Posterior vena cava (tissue), 2 donors: Measurements from ENCODE around the gene KRT31. TPM values are rescaled to one million over a fixed set of nuclear protein-coding genes. Genes with fewer than 3 reads are reported as not detected.
"Not testable (repeated sequence)": the region's sequence is repeated elsewhere in the genome, so short reads cannot be mapped to it uniquely, and the experiment has no call there.

Source experiments
- DNase-seq: peaks from one replicate; pipeline ENCODE4 v3.0.0-alpha.2; 2020; ENCODE audit warnings: low spot score
- intact Hi-C, 2 donors: fragments of 100-400 bp; cut with DNase I; formaldehyde crosslinking; loops; one replicate each; pipeline versions ENCODE4 v1.14.1 to v1.14.2; 2022 to 2023
- total RNA-seq, 2 donors: library from RNA; stranded (reverse); fragmentation: NEBNext Ultra II Directional; extraction: Animal tissue kit (Norgen Biotek cat#: 25700); gene quantifications; one replicate each; pipeline ENCODE4 v1.2.1, GENCODE V29; 2021
- donor health status: DM: yes; HTN: yes; CAD: no.
- donor health status: DM: yes; HTN: yes; CAD: no.

The KRT31 gene
- total RNA-seq, 2 donors from 2014 or later = not detected

- no peak for DNase-seq
- intact Hi-C loops = no loop called here
These were observed 3.6 kb downstream of the KRT31 start for GRCh38 chr17:41393826-41394225.

- DNase-seq = no peak
- intact Hi-C loops = no loop called here
These were observed 4.1 kb downstream of the KRT31 start for GRCh38 chr17:41393294-41393693.

- no peak for DNase-seq
- intact Hi-C loops = no loop called here
These were observed 5.1 kb downstream of the KRT31 start for GRCh38 chr17:41392278-41392677.

- no peak for DNase-seq
- intact Hi-C loops = no loop called here
These were observed 5.9 kb downstream of the KRT31 start for GRCh38 chr17:41391535-41391934.

- DNase-seq = no peak
- intact Hi-C loops = no loop called here
These were observed 6.9 kb downstream of the KRT31 start for GRCh38 chr17:41390411-41390938.

GRCh38 chr17:41387670-41388069, 9.7 kb downstream of the KRT31 start:
- intact Hi-C loops = no loop called here
- no peak for DNase-seq

DNA sequence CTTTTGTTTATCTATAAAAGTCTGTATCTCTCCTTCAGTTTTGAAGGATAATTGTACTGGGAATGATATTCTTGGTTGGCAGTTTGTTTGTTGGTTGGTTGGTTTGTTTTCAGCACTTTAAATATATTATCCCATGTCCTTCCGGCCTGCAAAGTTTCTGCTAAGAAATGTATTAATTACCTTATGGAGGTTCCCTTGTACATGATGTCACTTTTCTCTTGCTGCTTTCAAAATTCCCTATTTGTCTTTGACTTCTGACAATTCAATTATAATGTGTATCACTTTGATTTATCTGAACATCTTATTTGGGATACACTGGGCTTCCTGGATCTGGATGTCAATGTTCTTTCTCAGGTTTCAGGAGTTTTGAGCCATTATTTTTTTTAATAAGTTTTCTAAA, 11.2 kb downstream of the KRT31 start:
- DNase-seq = no peak
- intact Hi-C loops = no loop called here

GRCh38 chr17:41383690-41384089, 13.7 kb downstream of the KRT31 start:
- no peak for DNase-seq

DNA sequence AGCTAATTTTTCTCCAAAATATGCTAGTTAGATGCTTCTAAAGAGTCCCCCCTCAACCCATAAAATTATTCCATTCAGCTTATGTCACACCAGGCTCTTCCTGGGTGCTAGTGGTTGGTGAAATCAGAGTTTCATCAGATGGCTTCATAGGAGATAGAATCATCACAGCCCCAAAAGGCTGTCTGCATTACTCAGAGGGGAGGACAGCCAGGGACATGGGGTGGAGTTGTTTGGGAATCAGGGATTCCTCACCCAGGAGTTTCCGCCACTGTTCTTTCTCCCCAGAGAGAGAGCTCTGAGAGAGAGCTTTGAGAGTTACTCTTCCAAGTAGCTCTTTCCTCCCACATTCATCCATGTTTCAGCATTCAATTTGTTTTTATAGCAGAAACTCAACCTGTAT, 15.0 kb downstream of the KRT31 start:
- DNase-seq = no peak
- intact Hi-C loops = no loop called here

More at GRCh38 chr17:41383690-41384089, 13.7 kb downstream of the KRT31 start:
- intact Hi-C loops = no loop called here

- intact Hi-C loops, DNase-seq: not testable (repeated sequence)
These were observed 15.5 kb downstream of the KRT31 start, which contains the start of gene KRT34 for GRCh38 chr17:41381943-41382342. Gene KRT34 (minus strand): TSS chr17:41382306. CDS start chr17:41382246, 60 bp downstream.

GRCh38 chr17:41380091-41380490, 17.3 kb downstream of the KRT31 start:
- DNase-seq, intact Hi-C loops: not testable (repeated sequence)

GRCh38 chr17:41377546-41377945, 19.9 kb downstream of the KRT31 start:
- intact Hi-C loops = no loop called here
- DNase-seq = no peak

GRCh38 chr17:41369713-41370112, 27.7 kb downstream of the KRT31 start, which contains the start of gene KRT33B:
Gene KRT33B (minus strand): TSS chr17:41369813. CDS start chr17:41369750, 63 bp downstream.
- DNase-seq = no peak
- intact Hi-C loops = no loop called here

DNA sequence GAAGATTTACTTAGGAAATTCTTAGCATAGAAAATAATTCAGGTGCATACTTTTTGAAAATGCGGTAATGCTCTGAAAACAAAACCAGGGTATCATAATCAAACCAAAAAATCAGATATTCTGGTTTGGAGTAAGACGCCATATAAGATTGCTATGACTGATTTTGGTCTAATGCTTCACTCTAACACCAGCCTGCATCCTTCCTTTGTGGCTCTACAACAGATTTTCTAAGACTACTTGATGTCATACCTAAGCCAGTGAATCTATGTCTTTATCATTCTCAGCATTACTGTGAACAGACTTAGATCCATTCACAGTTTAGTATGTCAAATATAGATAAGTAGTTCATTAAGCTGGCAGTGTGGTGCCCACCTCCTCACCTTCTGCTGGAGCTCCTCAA, 28.4 kb downstream of the KRT31 start:
- intact Hi-C loops = no loop called here
- DNase-seq = no peak

- DNase-seq = no peak
These were observed 29.9 kb downstream of the KRT31 start for GRCh38 chr17:41367426-41368075.

DNA sequence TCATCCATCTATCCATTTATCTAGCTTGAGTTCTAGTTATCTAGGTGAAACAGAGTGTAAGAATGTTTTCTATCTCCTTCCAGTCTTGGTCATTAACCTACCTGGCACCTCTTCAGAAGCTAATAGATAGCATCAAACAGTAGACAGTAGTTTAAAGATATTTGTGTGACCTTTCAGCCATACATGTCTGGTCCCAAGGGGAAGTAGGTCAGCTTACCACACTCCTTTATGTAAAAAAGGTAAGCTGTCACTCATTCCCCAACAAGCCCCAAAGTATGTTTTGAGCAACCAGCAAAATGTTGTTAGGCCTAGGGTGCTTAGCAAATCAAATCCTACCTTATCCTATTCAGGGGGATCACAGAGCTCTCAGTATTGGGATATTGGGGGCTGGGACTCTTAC, 31.3 kb downstream of the KRT31 start:
- no peak for DNase-seq
- intact Hi-C loops = no loop called here

More at GRCh38 chr17:41367426-41368075, 29.9 kb downstream of the KRT31 start:
- intact Hi-C loops = no loop called here

GRCh38 chr17:41363881-41364280, 33.5 kb downstream of the KRT31 start:
- intact Hi-C loops = no loop called here

DNA sequence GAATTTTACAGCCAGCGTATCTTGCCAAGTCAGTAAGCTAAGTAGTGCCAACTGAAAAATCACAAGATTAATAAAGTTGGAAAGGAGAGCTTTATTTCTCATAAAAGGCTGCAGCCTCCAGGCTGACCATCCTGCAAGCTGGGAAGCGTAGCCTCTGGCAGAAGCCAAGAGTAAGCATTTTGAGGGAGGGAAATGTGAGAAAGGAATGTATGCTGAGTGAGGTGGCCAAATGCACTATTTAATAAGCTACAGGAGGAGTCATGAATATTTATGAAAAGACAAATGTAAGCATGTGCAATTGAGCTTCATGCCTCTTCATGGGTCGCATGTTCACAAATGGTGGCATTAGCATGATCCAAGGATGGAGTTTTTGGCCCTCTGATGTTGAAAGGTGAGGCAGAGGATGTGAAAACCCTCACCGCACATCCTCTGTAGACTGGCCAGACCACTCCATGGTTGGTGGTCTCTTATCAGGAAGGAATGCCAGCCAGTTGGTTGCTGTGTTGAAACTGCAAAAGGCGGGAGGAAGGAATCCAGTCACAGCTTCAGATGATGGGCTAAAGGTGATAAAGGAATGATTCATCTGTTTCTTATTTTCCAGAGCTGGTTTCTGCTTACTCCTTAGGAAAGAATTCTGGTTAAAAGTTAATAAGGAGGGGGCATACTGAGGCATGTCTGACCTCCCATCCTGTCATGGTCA, 37.0 kb downstream of the KRT31 start:
- intact Hi-C loops = no loop called here
- DNase-seq = no peak

More at GRCh38 chr17:41363881-41364280, 33.5 kb downstream of the KRT31 start:
- no peak for DNase-seq

- no peak for DNase-seq
- intact Hi-C loops = no loop called here
These were observed 42.9 kb downstream of the KRT31 start for GRCh38 chr17:41354536-41354935.

- intact Hi-C loops = no loop called here
These were observed 44.6 kb downstream of the KRT31 start for GRCh38 chr17:41352597-41353366.

More at GRCh38 chr17:41352597-41353366, 44.6 kb downstream of the KRT31 start:
- DNase-seq = no peak
